NK-92 (cell line): ENCODE measurements around the gene TNFRSF8.

Source experiments
- DNase-seq: peaks from one replicate; lab custom pipeline; 2025; ENCODE audit not compliant: unreplicated experiment; lab: John Stamatoyannopoulos, UW

Gene TNFRSF8

GRCh38 chr1:12059722-12060464 lies 3.2 kb upstream of the TNFRSF8 start:
- DNase-seq, result no peak

- DNase-seq, result no peak
These were observed 2.6 kb upstream of the TNFRSF8 start for GRCh38 chr1:12060500-12060899.

GRCh38 chr1:12064073-12064969 lies 1.2 kb downstream of the TNFRSF8 start:
- no peak for DNase-seq

- DNase-seq, result no peak
These were observed 2.8 kb downstream of the TNFRSF8 start for GRCh38 chr1:12065872-12066271.

- DNase-seq, result no peak
These were observed 5.1 kb downstream of the TNFRSF8 start for GRCh38 chr1:12067900-12068821.

- no peak for DNase-seq
These were observed 6.6 kb downstream of the TNFRSF8 start for GRCh38 chr1:12069623-12070244.

- DNase-seq, result no peak
These were observed 8.8 kb downstream of the TNFRSF8 start for GRCh38 chr1:12071892-12072291.

- no peak for DNase-seq
These were observed 9.6 kb downstream of the TNFRSF8 start for GRCh38 chr1:12072741-12073140.

GRCh38 chr1:12073796-12074195 lies 10.7 kb downstream of the TNFRSF8 start:
- DNase-seq, result no peak

GRCh38 chr1:12075195-12076114 lies 12.4 kb downstream of the TNFRSF8 start:
- no peak for DNase-seq

GRCh38 chr1:12076425-12077005 lies 13.4 kb downstream of the TNFRSF8 start:
- DNase-seq, result no peak

GRCh38 chr1:12078575-12078937 lies 15.5 kb downstream of the TNFRSF8 start:
- DNase-seq, result no peak

- no peak for DNase-seq
These were observed 16.1 kb downstream of the TNFRSF8 start for GRCh38 chr1:12078938-12079861.

- no peak for DNase-seq
These were observed 17.1 kb downstream of the TNFRSF8 start for GRCh38 chr1:12080156-12080555.

GRCh38 chr1:12080773-12081556 lies 17.9 kb downstream of the TNFRSF8 start:
- no peak for DNase-seq

- no peak for DNase-seq
These were observed 18.7 kb downstream of the TNFRSF8 start for GRCh38 chr1:12081648-12082396.

- no peak for DNase-seq
These were observed 19.9 kb downstream of the TNFRSF8 start for GRCh38 chr1:12082988-12083387.
